Body of pancreas (tissue), 4 donors: ENCODE measurements around the gene KLC3.

ENCODE experiments used
- CTCF ChIP-seq, 7 experiments: fragments of 450-650 bp in 4 of 7; fragments of 200-600 bp in 3 of 7; sonication (generic) in 3 of 7; IDR thresholded peaks; one replicate each; pipeline ENCODE4 v1.5.1; 2016 to 2019; ENCODE audit warnings: antibody characterized with exemption in 7 of 7
- POLR2A ChIP-seq, 3 donors: fragments of 450-650 bp; IDR thresholded peaks; one replicate each; pipeline ENCODE4 v1.6.1; 2016; ENCODE audit warnings: antibody characterized with exemption in 3 of 3, mild to moderate bottlenecking in 2 of 3

DNA sequence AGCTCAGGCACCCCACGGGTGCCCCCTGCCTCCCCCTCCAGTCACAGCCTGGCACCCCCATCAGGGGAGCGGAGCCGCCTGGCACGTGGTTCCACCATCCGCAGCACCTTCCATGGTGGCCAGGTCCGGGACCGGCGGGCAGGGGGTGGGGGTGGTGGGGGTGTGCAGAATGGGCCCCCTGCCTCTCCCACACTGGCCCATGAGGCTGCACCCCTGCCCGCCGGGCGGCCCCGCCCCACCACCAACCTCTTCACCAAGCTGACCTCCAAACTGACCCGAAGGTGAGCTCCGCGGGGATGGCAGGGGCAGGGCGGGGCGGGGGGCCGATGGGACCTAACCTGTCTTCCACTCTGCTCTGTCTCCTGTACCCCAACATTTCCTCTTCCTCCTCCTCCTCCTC, 42.9 kb upstream of the KLC3 start:
- TF ChIP-seq CTCF (IDR thresholded peaks at IDR 0.05), result no peak
- TF ChIP-seq POLR2A (IDR thresholded peaks at IDR 0.05), result no peak
